ENCODE results near the gene RABL2A. TPM values are rescaled to one million over a fixed set of nuclear protein-coding genes. Genes with fewer than 3 reads are reported as not detected.
"Not testable (repeated sequence)": the region's sequence is repeated elsewhere in the genome, so short reads cannot be mapped to it uniquely, and the experiment has no call there.

Gene RABL2A
- total RNA-seq, 4 donors from 2014 or later, result 4.5 to 10.6 (median 7.4) TPM

DNA sequence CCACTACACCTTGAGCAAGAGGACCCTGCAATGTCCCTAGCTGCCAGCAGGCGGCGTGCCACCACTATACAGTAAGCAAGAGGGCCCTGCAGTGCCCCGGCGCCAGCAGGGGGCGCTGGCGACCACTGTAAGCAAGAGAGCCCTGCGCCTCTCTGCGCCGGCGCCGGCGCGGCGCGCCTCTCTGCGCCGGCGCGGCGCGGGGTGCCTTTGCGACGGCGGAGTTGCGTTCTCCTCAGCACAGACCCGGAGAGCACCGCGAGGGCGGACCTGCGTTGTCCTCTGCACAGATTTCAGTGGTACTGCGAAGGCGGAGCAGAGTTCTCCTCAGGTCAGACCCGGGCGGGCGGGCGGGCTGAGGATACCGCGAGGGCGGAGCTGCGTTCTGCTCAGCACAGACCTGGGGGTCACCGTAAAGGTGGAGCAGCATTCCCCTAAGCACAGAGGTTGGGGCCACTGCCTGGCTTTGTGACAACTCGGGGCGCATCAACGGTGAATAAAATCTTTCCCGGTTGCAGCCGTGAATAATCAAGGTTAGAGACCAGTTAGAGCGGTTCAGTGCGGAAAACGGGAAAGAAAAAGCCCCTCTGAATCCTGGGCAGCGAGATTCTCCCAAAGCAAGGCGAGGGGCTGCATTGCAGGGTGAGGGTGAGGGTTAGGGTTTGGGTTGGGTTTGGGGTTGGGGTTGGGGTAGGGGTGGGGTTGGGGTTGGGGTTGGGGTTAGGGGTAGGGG, 24.9 kb upstream of the RABL2A start:
- TF ChIP-seq, protein P1, sequence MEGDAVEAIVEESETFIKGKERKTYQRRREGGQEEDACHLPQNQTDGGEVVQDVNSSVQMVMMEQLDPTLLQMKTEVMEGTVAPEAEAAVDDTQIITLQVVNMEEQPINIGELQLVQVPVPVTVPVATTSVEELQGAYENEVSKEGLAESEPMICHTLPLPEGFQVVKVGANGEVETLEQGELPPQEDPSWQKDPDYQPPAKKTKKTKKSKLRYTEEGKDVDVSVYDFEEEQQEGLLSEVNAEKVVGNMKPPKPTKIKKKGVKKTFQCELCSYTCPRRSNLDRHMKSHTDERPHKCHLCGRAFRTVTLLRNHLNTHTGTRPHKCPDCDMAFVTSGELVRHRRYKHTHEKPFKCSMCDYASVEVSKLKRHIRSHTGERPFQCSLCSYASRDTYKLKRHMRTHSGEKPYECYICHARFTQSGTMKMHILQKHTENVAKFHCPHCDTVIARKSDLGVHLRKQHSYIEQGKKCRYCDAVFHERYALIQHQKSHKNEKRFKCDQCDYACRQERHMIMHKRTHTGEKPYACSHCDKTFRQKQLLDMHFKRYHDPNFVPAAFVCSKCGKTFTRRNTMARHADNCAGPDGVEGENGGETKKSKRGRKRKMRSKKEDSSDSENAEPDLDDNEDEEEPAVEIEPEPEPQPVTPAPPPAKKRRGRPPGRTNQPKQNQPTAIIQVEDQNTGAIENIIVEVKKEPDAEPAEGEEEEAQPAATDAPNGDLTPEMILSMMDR (IDR thresholded peaks at IDR 0.05), result peak in 1 of 3 donors; percentile 10
- DNase-seq (ENCODE audit: low spot score); ATAC-seq (ENCODE audit: low FRiP score): not testable (repeated sequence)

DNA sequence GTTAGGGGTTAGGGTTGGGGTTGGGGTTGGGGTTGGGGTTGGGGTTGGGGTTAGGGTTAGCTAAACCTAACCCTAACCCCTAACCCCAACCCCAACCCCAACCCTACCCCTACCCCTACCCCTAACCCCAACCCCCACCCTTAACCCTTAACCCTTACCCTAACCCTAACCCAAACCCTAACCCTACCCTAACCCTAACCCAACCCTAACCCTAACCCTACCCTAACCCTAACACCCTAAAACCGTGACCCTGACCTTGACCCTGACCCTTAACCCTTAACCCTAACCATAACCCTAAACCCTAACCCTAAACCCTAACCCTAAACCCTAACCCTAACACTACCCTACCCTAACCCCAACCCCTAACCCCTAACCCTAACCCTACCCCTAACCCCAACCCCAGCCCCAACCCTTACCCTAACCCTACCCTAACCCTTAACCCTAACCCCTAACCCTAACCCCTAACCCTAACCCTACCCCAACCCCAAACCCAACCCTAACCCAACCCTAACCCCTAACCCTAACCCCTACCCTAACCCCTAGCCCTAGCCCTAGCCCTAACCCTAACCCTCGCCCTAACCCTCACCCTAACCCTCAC, 24.1 kb upstream of the RABL2A start:
- DNase-seq (ENCODE audit: low spot score) (no peak), ATAC-seq (ENCODE audit: low FRiP score) (peak; percentile 77)
- TF ChIP-seq, protein P1 (IDR thresholded peaks at IDR 0.05), result no peak

DNA sequence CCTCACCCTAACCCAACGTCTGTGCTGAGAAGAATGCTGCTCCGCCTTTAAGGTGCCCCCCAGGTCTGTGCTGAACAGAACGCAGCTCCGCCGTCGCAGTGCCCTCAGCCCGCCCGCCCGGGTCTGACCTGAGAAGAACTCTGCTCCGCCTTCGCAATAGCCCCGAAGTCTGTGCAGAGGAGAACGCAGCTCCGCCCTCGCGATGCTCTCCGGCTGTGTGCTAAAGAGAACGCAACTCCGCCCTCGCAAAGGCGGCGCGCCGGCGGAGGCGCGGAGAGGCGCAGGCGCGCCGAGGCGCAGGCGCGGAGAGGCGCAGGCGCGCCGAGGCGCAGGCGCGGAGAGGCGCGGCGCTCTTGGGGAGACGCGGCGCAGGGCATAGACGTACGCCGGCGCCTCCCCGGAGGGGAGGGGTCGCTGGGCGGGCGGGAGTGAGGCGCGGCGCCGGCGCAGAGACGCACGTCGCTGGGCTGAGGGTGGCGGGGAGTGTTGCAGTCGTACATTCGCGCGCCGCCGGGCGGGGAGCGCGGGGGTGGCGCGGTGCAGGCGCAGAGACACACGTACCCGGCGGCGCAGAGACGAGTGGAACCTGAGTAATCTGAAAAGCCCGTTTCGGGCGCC, 23.5 kb upstream of the RABL2A start:
- ATAC-seq (ENCODE audit: low FRiP score) (peak; percentile 100), DNase-seq (ENCODE audit: low spot score) (peak; percentile 50)

DNA sequence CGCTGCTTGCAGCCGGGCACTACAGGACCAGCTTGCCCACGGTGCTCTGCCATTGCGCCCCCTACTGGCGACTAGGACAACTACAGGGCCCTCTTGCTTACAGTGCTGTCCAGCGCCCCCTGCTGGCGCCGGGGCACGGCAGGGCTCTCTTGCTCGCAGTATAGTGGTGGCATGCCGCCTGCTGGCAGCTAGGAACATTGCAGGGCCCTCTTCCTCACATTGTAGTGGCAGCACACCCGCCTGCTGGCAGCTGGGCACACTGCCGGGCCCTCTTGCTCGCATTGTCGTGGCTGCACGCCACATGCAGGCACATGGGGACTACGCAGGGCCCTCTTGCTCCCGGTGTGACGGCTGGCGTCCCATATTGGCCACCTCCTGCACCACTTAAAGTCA, 23.0 kb upstream of the RABL2A start:
- DNase-seq (ENCODE audit: low spot score), result peak; percentile 87
- ATAC-seq (ENCODE audit: low FRiP score), result not testable (repeated sequence)
- TF ChIP-seq, protein P1 (IDR thresholded peaks at IDR 0.05), result peak in 2 of 3 donors; percentile 100

DNA sequence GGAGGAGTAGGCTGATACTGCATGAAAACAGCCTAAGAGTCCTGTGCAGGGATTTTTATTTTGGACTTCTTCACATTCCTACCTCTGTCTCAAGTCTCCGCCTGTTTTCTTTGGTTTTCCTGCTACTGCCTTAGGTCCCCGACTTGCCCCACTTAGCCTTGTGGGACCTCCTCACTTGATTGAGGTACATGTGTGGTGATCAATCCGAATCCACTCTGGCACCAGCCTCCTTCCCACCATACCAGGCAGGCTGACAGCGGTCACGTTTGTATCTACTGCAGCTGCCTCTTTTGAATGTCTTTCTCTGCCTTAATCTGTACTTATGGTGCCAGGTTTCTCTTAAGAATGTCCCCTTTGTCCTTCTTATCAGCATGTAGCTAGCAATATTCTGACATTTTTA, 22.4 kb upstream of the RABL2A start:
- ATAC-seq (ENCODE audit: low FRiP score); DNase-seq (ENCODE audit: low spot score): not testable (repeated sequence)

DNA sequence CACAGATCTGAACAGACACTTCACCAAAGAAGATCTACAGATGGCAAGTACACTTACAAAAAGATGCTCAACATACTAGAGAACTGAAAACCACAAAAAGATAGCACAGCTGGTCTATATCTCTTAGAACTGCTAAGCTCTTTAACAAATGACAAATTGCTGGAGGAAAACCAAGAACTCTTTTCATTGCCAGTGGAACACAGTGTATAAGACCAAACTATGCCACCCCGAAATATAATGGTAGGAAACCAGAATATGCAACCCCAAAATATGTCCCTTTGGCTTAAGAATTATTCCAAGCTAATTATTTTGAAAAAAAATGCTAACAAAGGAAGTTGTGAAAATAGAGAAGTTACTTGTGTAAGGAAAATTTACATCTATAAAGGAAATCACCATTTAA, 21.0 kb upstream of the RABL2A start:
- ATAC-seq (ENCODE audit: low FRiP score), result not testable (repeated sequence)

DNA sequence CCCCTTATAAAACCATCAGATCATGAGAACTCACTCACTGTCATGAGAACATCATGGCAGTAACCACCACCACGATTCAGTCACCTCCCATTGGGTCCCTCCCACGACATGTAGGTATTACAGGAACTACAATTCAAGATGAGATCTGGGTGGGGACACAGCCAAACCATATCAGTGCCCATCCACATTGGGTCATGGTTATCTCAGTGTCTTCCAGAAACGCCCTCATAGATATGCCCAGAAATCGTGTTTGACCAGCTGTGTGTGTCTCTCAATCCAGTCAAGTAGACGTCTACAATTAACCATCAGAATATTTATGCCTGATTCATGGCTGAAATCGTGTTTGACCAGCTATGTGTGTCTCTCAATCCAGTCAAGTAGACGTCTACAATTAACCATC, 17.2 kb upstream of the RABL2A start:
- not testable (repeated sequence) for ATAC-seq (ENCODE audit: low FRiP score); DNase-seq (ENCODE audit: low spot score)

More for the DNA sequence above, 21.0 kb upstream of the RABL2A start:
- not testable (repeated sequence) for DNase-seq (ENCODE audit: low spot score)

DNA sequence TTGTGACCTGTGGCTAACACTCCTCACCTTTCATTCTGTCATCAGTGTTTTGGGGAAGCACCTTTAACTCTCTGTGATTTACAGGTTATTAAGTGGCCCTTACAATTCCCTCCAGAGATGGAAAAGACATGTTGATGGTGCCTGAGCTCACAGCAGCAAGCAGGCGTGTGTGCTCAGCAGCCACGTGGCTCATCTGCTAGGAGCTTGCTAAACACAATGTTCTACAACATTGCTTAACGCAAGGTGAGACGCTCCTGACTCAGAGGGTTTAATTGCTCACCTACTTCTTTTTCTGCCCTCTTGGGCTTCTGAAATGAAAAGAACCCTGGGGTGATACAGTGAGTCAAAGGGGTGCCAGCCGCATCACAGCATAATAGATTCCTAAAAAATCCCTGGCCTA, 6.1 kb upstream of the RABL2A start:
- not testable (repeated sequence) for ATAC-seq (ENCODE audit: low FRiP score); DNase-seq (ENCODE audit: low spot score)

DNA sequence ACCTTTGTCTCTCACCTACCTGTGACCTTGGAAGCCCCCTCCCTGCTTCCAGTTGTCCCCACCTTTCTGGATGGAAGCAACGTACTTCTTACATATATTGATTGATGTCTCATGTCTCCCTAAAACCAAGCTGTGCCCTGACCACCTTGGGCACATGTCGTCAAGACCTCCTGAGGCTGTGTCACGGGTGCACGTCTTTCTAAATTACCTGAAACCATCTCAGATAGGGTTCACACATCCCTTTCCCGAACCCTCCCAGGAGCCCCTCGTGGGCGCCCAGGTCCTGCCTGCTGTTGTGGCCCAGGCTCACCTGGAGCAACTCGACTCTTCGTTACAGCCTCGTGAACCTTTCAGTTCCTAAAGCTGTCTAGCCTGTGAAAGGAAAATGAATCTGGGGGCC, 1.2 kb upstream of the RABL2A start:
- ATAC-seq (ENCODE audit: low FRiP score); DNase-seq (ENCODE audit: low spot score): not testable (repeated sequence)

DNA sequence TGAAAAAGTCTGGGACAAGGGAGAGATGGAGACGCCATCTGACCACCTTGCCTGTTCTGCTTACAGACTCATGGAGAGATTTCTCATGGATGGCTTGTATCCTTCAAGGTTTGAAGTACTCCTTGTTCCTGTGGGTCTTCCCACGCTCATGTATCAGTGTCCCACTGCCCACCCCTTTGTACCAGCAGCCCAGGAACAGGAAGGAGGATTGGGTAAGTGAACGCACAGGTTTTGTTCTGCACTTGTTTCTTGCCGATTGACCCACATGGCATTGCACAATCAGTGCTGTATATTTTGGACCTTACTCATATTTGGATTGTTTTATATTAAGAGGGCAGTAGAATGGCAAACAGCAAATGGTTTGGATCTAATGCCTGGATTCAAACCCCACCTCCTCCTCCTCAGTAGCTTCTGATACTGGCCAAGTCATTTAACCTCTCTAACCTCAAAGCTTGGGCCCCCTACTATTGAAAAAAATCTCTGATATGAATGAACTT, 5.8 kb downstream of the RABL2A start:
- not testable (repeated sequence) for DNase-seq (ENCODE audit: low spot score); ATAC-seq (ENCODE audit: low FRiP score)

DNA sequence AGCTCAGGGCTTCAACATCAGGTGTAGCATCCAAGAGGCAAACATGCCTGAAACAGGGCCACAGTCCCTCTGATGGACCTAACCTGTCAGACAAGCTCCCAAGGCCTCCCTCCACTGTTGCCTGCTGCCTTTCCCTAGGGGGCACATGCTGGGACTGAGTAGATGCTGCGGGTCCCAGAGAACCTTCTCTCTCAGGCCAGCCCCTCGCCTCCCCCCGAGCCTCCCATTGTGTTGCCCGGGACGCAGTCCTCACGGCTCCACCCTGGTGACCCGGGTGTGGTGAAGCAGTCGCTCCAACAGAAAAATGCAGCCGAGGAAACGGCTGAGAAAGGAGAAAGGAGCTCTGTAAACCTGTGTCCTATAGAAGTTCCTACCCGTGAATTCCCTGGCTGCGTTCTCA, 8.3 kb downstream of the RABL2A start:
- not testable (repeated sequence) for DNase-seq (ENCODE audit: low spot score); ATAC-seq (ENCODE audit: low FRiP score)

DNA sequence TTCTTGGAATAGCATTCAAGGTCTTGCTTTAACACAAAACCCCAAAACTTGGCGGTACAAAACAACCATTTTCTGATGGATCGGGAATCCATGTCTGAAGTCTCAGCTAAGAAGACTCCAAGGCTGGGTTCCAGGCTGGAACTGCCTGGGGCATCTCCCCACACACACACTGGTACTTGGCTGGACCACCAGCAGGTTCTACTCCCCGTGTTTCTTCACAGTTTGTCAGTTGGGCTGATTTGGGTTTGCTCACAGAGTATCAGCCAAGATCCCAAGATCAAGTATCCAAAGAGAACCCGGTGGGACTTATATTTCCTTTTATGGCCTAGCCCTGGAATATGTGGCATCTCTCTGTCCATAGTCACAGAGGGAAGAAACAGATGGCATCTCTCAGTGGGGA, 9.2 kb downstream of the RABL2A start:
- DNase-seq (ENCODE audit: low spot score); ATAC-seq (ENCODE audit: low FRiP score): not testable (repeated sequence)

DNA sequence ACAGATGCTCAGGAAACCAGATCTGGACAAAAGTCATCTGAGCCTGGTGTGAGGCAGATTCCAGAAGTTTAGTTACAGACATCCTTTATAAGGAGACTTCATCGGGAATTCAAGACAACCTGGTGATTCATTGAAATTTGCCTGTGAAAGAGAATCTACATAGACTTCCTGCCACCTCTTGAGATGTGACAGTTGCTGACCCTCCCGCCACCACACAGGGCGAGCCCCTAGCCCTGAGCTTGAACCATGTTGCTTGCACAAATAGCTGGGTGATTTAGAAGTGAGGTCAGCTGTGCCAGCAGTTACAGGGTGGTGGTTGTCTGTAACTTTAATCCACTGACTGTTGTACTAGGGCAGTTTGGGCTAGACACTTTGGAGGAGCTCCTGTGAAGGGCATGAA, 11.0 kb downstream of the RABL2A start:
- not testable (repeated sequence) for ATAC-seq (ENCODE audit: low FRiP score); DNase-seq (ENCODE audit: low spot score)

DNA sequence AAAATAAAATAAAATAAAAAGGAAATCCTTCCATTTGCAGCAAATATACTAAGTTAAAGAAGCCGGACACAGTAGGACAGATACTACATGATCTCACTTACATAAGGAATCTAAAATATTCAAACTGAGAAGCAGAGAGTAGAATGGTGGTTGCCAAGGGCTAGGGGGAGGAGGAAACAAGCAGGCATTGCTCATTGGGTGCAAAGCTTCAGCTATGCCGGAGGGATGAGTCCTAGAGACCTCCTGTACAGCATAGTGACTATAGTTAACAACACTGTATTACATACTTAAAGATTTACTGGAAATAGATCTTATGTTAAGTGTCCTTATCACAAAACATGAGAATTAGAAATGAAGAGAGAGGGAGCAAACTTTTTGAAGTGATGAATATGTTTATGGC, 19.2 kb downstream of the RABL2A start:
- not testable (repeated sequence) for DNase-seq (ENCODE audit: low spot score); ATAC-seq (ENCODE audit: low FRiP score)

Data from omental fat pad (tissue), 4 donors.